Measurements from ENCODE around the gene CSRP1. TPM values are rescaled to one million over a fixed set of nuclear protein-coding genes. Genes with fewer than 3 reads are reported as not detected.

CSRP1 gene
- polyA plus RNA-seq, 1 donor from 2014 or later, result 53.4 TPM

GRCh38 chr1:201456499-201457309, 50.2 kb downstream of the CSRP1 start:
- Mint-ChIP-seq H3K27me3 (peaks cover under 1% of the 10 kb centered on the region), H3K4me3 (no peak overlapping the region), H3K9me3 (no peaks in the 10 kb centered on the region), H3K36me3 (peaks cover 2% of the 10 kb centered on the region), H3K27ac (no peak overlapping the region), H3K4me1 (no peaks in the 10 kb centered on the region)

- H3K4me1 Mint-ChIP-seq, result no peaks in the 10 kb centered on the region
- H3K27me3 Mint-ChIP-seq, result peaks cover 2% of the 10 kb centered on the region
- H3K4me3 Mint-ChIP-seq, result no peak overlapping the region
- no peaks in the 10 kb centered on the region for H3K9me3 Mint-ChIP-seq
- H3K36me3 Mint-ChIP-seq, result peaks cover 2% of the 10 kb centered on the region
- H3K27ac Mint-ChIP-seq, result no peak overlapping the region
Observed at GRCh38 chr1:201455098-201455497, 51.8 kb downstream of the CSRP1 start.

- Mint-ChIP-seq H3K36me3 (peaks cover 2% of the 10 kb centered on the region), H3K4me3 (no peak overlapping the region), H3K4me1 (no peaks in the 10 kb centered on the region), H3K27ac (no peak overlapping the region), H3K27me3 (peaks cover 2% of the 10 kb centered on the region), H3K9me3 (no peaks in the 10 kb centered on the region)
Observed at GRCh38 chr1:201454608-201455007, 52.3 kb downstream of the CSRP1 start.

- Mint-ChIP-seq H3K9me3 (no peaks in the 10 kb centered on the region), H3K27me3 (peaks cover 5% of the 10 kb centered on the region), H3K36me3 (peaks cover 2% of the 10 kb centered on the region), H3K27ac (no peak overlapping the region), H3K4me3 (no peak overlapping the region), H3K4me1 (peaks cover 0 to 4% (median 0%) of the 10 kb centered on the region in 3 donors)
Observed at GRCh38 chr1:201452866-201453265, 54.1 kb downstream of the CSRP1 start.

GRCh38 chr1:201450721-201451291, 56.1 kb downstream of the CSRP1 start:
- Mint-ChIP-seq H3K4me1 (peaks cover 0 to 4% (median 0%) of the 10 kb centered on the region in 3 donors), H3K4me3 (no peak overlapping the region), H3K27ac (no peak overlapping the region), H3K9me3 (no peaks in the 10 kb centered on the region), H3K36me3 (peaks cover 2% of the 10 kb centered on the region), H3K27me3 (peaks cover 5% of the 10 kb centered on the region)

- Mint-ChIP-seq H3K27me3 (peaks cover 7% of the 10 kb centered on the region), H3K36me3 (peaks cover 2% of the 10 kb centered on the region)
Observed at GRCh38 chr1:201448990-201449389, 57.9 kb downstream of the CSRP1 start.

GRCh38 chr1:201447903-201448871, 58.7 kb downstream of the CSRP1 start:
- Mint-ChIP-seq H3K4me3 (peak overlapping the region in 1 of 4 donors; percentile 6), H3K9me3 (peaks cover 0 to 2% (median 0%) of the 10 kb centered on the region in 3 donors), H3K36me3 (peaks cover under 1% of the 10 kb centered on the region), H3K27ac (no peak overlapping the region), H3K27me3 (peaks cover 9% of the 10 kb centered on the region), H3K4me1 (peaks cover 0 to 4% (median 0%) of the 10 kb centered on the region in 3 donors)

More at GRCh38 chr1:201448990-201449389, 57.9 kb downstream of the CSRP1 start:
- H3K4me1 Mint-ChIP-seq, result peaks cover 0 to 4% (median 0%) of the 10 kb centered on the region in 3 donors
- no peak overlapping the region for H3K27ac Mint-ChIP-seq
- H3K9me3 Mint-ChIP-seq, result no peaks in the 10 kb centered on the region
- H3K4me3 Mint-ChIP-seq, result no peak overlapping the region

GRCh38 chr1:201445310-201445709, 61.6 kb downstream of the CSRP1 start:
- Mint-ChIP-seq H3K4me1 (peaks cover 0 to 4% (median 0%) of the 10 kb centered on the region in 3 donors), H3K36me3 (peaks cover 3% of the 10 kb centered on the region), H3K27me3 (peaks cover 9% of the 10 kb centered on the region), H3K4me3 (no peak overlapping the region), H3K9me3 (peaks cover 0 to 2% (median 0%) of the 10 kb centered on the region in 3 donors), H3K27ac (no peak overlapping the region)

- Mint-ChIP-seq H3K9me3 (peaks cover 0 to 2% (median 0%) of the 10 kb centered on the region in 3 donors), H3K36me3 (peaks cover 3% of the 10 kb centered on the region), H3K27me3 (peaks cover 9% of the 10 kb centered on the region), H3K4me3 (no peak overlapping the region), H3K27ac (no peak overlapping the region), H3K4me1 (peaks cover 0 to 5% (median 0%) of the 10 kb centered on the region in 3 donors)
Observed at GRCh38 chr1:201444792-201445191, 62.1 kb downstream of the CSRP1 start.

- H3K36me3 Mint-ChIP-seq, result peaks cover 3% of the 10 kb centered on the region
- H3K4me1 Mint-ChIP-seq, result peaks cover 0 to 6% (median 0%) of the 10 kb centered on the region in 3 donors
- H3K27ac Mint-ChIP-seq, result no peak overlapping the region
- no peak overlapping the region for H3K4me3 Mint-ChIP-seq
- peaks cover 10% of the 10 kb centered on the region for H3K27me3 Mint-ChIP-seq
- peaks cover 0 to 2% (median 0%) of the 10 kb centered on the region in 3 donors for H3K9me3 Mint-ChIP-seq
Observed at GRCh38 chr1:201443747-201444146, 63.2 kb downstream of the CSRP1 start.

GRCh38 chr1:201436969-201437368, 70.0 kb downstream of the CSRP1 start:
- H3K27ac Mint-ChIP-seq, result peak overlapping the region in 1 of 3 donors; percentile 21
- peaks cover 1% of the 10 kb centered on the region for H3K36me3 Mint-ChIP-seq
- peaks cover 23% of the 10 kb centered on the region for H3K27me3 Mint-ChIP-seq
- H3K4me3 Mint-ChIP-seq, result peak overlapping the region in 1 of 4 donors; percentile 1
- peaks cover 0 to 7% (median 6%) of the 10 kb centered on the region in 3 donors for H3K4me1 Mint-ChIP-seq
- no peaks in the 10 kb centered on the region for H3K9me3 Mint-ChIP-seq

GRCh38 chr1:201436393-201436792, 70.5 kb downstream of the CSRP1 start:
- Mint-ChIP-seq H3K4me1 (peaks cover 0 to 7% (median 6%) of the 10 kb centered on the region in 3 donors), H3K27ac (peak overlapping the region in 1 of 3 donors; percentile 21), H3K27me3 (peaks cover 26% of the 10 kb centered on the region), H3K4me3 (no peak overlapping the region), H3K9me3 (no peaks in the 10 kb centered on the region), H3K36me3 (peaks cover 1% of the 10 kb centered on the region)

GRCh38 chr1:201434266-201434665, 72.7 kb downstream of the CSRP1 start:
- Mint-ChIP-seq H3K27ac (no peak overlapping the region), H3K9me3 (no peaks in the 10 kb centered on the region), H3K4me3 (no peak overlapping the region), H3K27me3 (peaks cover 33% of the 10 kb centered on the region), H3K4me1 (peaks cover 0 to 6% (median 5%) of the 10 kb centered on the region in 3 donors), H3K36me3 (peaks cover 1% of the 10 kb centered on the region)

- Mint-ChIP-seq H3K4me3 (no peak overlapping the region), H3K27me3 (peaks cover 33% of the 10 kb centered on the region), H3K9me3 (no peaks in the 10 kb centered on the region), H3K36me3 (peaks cover 1% of the 10 kb centered on the region), H3K4me1 (peaks cover 0 to 6% (median 5%) of the 10 kb centered on the region in 3 donors), H3K27ac (no peak overlapping the region)
Observed at GRCh38 chr1:201433609-201434008, 73.3 kb downstream of the CSRP1 start.

Measured in IgD-negative memory B cell (primary cell).